GM21529 (cell line): Measurements from ENCODE around the gene SLC36A2.
"Not testable (repeated sequence)": the region's sequence is repeated elsewhere in the genome, so short reads cannot be mapped to it uniquely, and the experiment has no call there.

Experiments used
- ATAC-seq: cut with Tn5 transposase; IDR thresholded peaks from one replicate; pipeline ENCODE4 v1.9.1; 2021; ENCODE audit not compliant: unreplicated experiment

SLC36A2 gene

DNA sequence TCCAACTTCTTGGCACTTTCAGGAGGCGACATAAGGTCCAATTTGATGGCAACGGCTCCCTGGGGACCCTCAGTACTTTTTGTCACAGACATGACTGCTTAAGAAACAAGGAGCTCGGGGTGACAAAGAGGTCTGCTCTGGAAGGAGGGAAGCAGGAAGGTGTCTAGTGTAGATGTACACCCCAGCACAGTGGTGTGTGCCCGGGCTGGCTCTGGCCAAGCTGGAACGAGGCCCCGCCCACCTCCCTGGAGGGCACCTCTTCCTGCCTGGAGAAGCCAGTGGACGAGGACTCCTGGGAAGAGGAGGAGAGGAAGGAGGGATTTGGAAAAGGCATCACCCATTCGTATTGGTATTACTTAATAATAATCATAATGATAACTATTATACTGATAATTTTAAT, at the start of gene SLC36A2:
Gene SLC36A2, minus strand, starts transcription at position 191 of the 400 bp plus-strand sequence. Its CDS starts 99 bp downstream, at position 92.
- no peak for ATAC-seq

DNA sequence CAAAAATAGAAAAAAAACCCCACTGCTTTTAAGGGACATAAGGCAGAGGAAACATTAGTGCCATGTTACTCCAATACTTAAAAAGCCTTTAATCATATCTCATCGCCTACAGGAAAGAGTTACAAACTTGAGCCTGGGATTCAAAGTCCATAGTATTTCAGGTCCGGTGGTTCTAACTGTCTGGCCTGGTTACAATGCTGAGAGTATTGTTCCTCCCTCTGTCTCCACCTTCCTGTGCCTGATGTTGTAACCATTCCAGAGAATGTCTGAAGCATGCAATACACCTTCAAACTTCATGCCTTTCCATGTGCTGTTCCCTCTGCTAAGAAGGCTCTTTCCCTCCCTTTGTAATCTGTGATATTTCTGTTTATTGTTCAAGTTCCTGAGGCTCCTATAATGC, 41.6 kb upstream of the SLC36A2 start:
- no peak for ATAC-seq

DNA sequence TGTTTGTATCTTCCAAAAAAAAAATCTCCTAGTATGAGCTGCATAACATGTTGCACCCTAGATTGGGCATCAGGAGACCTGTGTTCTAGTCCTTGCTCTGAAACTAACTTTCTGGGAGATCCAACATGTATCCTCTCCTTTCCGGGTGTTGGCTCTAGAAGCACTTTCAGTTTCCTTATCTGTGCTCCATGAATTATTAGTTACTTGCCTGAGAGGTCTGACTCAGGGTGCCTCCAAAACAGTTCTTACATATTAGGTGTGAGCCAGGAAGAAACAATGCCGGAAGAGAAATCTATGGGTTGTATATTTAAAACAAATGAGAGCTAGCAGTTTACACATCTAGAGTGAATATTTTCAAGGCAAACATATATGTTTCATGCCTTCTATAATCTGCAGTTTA, 36.7 kb upstream of the SLC36A2 start:
- no peak for ATAC-seq

DNA sequence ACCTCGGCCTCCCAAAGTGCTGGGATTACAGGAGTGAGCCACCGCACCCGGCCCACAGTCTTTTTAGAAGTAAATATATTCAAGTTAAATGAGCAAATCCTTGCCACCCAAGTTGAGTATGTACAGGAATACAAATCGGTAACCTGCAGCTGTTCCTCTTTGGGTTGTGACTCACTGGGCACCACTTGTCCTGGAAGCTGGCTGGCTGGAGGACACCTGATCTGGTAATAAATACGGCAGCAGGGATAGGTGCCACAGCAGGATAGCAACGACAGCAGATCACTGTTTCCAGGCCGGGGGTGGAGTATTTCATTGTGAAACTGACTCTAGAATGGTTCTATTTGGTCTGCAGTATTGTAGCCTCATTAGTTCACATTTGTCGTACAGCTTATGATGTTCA, 35.7 kb upstream of the SLC36A2 start:
- no peak for ATAC-seq

DNA sequence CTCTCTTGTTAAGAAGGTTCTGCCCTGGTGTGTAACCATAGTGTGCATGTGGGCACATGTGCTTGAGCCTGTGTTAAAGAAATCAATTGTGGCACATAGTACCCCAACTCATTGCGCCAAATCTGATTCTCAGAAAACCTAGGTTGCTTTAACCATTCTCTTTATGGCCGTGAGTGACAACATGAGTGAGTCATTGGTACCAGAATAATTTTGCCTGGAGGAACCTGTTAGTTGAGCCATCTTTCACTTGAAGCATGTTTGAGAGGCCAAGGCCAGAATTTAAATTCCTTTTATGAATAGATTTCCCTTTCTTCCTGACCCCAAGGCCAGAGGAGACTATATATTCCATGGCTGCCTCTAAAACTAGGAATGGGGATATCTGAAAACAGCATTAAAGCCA, 35.2 kb upstream of the SLC36A2 start:
- no peak for ATAC-seq

DNA sequence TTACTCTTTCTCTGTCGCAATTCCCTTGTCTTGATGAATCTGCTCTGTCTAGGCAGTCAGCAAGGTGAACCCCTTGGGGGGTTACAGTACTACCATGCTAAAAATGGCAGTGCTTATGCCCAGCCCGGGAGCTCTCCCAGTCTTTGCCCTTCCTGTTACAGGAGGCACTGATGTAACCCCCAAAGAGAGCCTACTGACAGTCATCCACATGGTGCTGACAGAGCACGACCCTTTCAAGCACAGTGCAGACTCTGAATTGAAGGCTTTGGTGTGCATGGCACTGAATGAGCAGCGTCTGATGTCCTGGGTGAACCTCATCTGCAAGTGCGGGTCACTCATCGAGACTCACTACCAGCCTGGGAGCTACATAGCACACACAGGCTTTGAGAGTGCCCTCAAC, 34.5 kb upstream of the SLC36A2 start:
- no peak for ATAC-seq

DNA sequence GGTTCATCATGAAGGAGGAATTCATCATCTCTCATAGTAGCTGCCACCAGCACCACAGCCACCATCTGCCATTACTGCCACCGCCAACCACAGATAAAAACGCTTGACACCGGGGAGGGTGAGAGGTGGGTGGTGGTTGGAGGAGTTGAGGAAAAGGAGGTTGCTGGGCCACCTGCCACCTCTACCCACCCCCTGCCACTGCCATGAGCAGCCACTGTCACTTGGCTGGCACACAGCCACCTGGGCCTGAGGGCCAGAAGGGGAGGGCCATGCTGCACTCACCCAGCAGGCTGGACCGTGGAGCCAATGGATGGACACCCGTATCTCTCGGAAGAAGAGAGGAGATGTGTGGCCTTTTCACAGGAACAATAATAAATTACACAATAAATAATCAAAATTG, 31.3 kb upstream of the SLC36A2 start:
- ATAC-seq: no peak

DNA sequence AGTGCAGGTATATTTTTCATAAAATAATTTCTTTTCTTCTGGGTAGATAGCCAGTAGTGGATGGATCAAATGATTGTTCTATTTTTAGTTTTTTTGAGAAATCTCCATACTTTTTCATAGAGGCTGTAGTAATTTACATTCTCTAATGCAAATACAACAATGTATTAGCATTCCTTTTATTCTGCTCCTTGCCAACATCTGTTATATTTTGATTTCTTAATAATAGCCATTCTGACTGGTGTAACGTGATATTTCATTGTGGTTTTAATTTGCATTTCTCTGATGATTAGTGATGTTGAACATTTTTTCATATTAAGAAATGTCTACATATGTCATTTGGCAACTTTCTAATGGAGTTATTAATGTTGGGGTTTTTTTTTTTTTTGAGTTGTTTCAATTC, 27.2 kb upstream of the SLC36A2 start:
- ATAC-seq: no peak

DNA sequence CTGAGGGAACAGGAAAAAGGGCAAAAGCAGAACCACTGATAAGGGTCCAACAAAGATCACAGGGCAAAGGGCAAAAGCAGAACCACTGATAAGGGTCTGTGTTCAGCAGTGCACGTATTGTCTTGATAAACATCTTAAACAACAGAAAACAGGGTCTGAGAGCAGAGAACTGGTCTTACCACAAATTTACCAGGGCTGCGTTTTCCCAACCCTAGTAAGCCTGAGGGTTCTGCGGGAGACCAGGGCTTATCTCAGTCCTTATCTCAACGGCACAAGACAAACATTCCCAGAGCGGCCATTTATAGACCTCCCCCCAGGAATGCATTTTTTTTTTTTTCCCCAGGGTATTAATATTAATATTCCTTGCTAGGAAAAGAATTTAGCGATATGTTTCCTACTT, 19.7 kb upstream of the SLC36A2 start:
- not testable (repeated sequence) for ATAC-seq

DNA sequence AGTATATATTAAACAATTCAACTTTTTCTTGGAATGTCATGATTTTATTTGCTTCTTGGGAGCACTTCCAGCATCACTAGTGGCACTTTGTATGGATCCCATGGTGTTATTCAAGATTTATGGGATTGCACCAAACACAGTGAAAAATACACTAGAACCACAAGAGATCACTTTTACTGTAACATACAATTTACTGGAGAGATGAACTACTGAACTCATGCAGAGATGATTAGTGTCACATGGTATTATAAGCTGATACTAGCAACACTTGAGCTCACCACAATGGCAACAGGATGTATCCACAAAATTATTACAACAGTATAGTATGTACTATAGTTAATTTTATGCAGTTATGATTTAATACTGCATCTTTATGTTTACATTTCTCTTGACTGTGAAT, 16.3 kb upstream of the SLC36A2 start:
- no peak for ATAC-seq

DNA sequence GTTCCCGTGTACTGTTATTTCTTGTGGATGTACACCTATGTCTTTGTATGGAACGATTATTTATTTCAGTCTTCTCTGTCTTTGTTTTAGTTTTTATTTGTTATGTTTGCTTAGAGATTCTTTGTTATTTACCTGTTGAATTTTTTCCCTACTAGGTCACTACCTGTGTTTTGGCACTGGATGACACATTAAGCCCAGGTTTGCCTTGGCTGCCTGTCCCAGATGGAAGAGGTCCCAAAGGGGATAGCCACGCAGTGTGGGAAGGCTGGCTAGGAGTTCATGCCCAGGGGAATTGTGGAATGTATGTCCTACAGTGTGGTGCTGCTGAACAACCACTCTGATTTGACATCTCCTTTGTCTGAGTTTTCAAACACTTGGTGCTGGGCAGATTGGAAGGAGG, 15.6 kb upstream of the SLC36A2 start:
- ATAC-seq: no peak

DNA sequence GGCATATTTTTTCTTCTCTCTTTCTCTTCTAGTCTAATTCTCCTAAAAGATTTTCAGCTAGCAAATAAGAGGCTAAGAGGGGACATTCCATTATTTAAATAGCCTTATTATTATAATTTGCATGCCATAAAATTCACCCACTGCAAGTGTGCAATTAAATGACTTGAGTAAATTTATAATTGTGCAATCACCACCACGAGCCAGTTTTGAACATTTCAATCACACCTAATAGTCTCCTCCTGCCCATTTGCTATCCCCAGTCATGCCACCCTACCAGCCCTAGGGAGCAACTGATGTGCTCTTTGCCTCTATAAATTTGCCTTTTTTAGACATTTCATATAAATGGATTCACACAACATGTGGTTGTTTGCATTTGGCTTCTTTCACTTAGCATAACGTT, 12.0 kb upstream of the SLC36A2 start:
- no peak for ATAC-seq

DNA sequence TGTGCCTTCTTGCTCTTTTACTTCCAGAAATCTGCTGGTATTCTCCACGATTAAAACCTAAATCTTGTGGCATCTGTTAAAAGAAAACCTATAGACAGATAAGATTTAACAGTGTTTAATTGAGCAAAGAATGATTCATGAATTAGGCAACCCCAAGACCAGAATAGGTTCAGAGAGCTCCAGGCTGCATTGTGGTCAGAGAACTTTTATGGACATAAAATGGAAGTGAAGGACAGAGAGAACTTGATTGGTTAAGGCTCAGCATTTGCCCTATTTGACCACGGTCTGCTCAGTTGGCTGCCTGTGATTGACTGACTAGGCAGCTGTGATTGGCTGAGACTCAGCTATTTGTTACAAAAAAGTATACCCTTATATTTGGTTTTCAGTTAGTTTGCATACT, 10.4 kb upstream of the SLC36A2 start:
- ATAC-seq: no peak

DNA sequence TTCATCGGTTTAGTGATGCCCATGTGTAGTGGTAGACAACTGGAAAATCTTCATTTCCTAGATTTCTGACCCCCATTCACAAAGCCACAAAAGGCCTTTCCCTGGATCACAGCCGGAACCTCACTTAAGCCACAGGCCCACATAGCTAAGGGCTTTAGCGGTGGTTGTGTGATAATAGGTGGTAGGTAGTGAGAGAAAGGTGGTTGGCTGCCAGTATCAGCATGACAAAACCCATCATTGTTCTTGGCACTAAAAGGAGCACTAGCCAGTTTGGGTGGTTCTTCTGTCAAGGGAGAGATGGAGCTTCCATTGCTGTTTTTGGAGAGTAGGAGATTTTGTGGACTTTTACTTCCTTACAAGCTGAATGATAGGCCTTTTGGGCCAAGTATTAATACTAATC, 9.7 kb upstream of the SLC36A2 start:
- ATAC-seq: no peak

DNA sequence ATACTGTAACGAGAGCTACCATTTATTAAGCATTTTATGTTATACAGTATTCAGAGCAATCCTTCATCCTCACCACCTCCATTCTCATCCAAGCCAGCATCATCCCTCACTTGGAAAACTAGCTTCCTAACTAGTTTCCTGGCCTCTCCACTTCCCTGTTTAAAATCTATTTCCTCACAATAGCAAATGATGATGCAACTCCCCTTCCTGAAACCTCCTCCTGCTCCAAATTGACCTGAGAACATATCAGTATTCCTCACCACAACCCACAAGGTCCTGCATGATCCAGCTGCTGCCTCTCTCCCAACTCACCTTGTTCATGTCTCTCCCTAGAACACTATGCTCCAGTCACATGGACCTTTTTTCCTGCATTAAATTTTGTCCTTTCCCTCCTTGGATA, 4.3 kb upstream of the SLC36A2 start:
- no peak for ATAC-seq

DNA sequence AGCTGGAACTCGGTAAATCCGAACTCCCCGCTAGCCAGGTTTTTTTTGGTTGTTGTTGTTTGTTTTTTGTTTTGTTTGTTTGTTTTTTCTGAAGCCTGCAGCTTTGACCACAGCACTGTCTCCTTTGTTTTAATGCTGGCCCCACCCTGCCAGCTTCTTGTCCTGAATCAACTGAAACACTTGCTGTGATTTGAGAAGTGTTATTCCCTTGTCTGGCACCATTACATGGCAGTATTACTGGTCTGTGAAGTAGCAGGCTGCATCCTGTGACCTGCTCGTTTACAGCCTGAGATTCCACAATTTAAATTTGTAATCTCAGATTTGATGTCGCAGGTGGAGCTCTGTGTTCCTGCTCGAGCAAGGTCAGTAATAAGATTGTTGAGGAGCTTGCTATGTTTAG, 1.4 kb upstream of the SLC36A2 start:
- ATAC-seq: no peak

DNA sequence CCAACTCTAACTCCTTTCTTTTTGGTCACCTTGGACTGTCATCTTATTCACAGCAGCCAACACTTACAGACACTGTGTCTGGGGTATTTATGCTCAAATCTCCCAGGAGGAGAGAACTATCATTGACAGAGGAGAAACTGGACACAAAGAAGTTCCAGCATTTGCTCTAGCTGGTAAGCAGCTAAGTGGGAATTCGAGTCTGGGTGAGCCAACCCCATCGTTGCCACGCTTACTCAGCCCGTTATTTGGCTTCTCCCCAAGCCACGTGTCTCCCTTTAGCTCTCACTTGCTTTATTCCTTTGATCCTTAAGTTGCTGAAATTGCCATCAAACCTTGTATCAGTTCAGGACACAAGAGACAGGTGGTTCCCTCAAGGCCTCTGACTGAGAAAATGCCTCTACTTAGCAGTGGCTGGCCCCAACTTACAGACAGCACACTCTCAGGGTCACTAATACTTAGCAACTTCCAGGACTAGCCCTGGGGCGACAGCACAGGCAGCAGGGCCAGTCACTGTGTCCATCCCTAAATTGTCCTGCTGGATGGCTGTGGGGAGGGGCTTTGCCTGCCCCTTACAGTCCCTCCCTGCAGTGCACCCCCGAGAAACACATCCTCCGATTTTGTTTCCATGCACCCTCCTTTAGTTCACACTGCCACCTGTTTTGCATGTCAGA, 1.4 kb downstream of the SLC36A2 start:
- no peak for ATAC-seq

DNA sequence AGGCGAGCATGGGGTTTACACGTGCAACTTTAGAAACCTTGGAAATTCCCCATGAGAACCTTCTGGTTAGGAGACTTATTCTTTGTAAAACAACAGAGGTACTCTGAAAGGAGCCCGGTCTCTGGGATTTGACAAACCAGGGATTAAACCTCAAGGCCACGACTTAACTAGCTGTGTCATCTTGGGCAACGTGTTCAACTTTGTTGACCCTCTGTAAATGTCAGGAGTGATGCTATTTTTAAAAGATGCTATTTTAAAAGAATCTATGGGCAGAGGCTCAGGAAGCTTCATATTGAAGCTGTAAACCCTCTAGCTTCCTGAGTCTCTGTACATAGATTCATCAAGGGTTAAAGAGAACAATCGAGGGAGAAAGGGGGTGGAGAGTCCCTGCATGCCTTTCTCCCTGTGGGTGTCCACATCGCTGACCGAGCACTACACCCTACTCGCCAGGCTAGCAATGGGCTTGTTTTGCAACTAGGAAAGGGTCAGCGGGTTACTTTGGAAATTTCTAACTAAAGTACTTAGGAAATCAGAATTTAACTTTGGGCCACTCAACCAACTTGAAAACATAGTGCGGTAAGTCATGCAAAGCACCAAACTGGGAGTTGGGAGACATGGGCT, 2.1 kb downstream of the SLC36A2 start:
- no peak for ATAC-seq

DNA sequence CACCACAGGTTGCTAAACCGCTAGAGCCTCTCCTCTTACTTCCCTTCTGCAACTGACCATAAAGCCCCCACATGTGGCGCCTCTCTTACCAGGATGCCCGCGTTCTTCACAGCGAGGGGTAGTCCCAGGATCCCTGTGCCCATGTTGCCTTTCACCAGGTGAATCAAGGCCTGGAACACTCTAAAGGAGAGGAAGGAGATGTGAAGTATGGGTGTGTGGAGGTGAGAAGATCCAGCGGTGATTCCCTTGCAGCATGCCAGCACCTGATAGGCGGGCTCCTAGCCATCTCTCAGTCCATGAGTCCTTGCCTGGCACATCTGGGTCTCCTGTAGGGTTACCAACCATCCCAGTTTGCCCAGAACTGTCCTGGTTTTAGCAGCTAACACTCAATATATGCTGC, 3.3 kb downstream of the SLC36A2 start:
- ATAC-seq: no peak

DNA sequence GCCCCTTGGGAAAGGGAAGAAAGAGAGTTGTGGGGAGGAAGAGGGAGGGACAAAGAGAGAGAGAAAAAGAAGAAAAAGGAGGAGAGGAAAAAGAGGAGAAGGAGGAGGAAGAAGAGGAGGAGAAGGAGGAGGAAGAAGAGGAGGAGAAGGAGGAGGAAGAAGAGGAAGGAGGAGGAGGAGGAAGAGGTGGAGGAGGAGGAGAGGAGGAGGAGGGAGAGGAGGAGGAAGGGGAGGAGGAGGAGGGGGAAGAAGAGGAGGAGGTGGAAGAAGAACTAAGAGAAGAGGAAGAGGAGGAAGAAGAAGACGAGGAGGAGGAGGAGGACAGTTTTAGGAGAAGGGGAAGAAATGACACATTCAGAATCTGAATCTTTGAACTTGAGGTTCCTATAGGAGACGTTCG, 7.4 kb downstream of the SLC36A2 start:
- ATAC-seq: no peak

DNA sequence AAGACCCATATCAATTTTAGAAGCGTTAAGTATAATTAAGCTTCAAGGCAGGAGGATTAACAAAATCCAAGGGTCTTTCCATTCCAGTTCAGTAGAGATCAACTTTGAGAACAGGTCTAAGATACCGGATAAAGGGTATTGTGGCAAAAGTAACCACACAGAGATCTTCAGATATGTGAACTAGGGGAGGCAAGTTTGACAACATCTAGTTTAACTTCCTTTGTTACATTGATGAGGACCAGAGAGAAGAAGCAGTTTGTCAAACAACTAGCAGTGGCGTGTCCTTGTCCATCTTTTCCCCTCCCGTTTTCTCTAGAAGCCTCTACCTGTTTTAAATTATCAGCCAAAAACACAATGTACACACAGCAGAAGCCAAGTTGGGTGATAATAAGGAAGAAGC, 8.6 kb downstream of the SLC36A2 start:
- no peak for ATAC-seq

DNA sequence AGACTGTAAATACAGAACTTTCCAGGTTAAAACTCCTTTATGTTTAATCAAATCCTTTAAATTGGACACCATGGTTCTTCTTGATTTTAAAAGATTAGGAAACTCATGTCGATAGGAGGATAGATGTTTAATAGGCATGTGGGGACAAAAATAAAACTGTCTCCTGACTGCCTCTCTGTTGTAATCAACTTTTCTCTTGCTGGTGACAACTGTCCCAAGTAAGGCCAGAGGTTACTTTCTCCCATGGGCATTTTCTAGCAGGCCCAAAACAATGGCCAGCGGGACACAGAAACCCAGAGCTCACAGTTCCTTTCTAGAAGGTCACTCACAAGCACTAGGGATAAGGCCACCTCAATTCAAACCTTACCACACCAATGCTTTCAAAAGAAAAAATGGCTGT, 14.5 kb downstream of the SLC36A2 start:
- ATAC-seq: no peak

DNA sequence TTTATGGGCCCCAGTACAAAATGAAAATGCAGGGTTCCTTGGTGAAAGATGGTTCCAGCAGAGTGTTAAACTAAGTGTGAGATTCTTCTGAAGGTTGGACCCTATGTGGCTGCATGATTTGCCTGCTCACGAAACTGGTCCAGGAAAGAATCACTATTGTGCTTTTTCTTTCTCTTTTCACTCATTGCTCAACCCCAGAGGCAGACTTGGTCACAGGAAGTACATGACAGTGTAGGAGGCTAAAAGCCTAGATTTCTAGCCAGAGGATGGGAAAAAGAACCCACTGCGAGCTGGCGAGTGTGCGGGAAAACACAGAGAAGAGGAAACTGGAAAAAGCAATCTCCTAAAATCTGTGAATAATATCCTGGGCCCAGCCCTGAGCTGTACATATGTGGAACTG, 18.6 kb downstream of the SLC36A2 start:
- no peak for ATAC-seq
